Epithelial cell of proximal tubule (primary cell): ENCODE results near the gene SEPHS2. TPM values are rescaled to one million over a fixed set of nuclear protein-coding genes. Genes with fewer than 3 reads are reported as not detected.
"Not testable (repeated sequence)": the region's sequence is repeated elsewhere in the genome, so short reads cannot be mapped to it uniquely, and the experiment has no call there.

Experiments
- DNase-seq: peaks from one replicate; pipeline ENCODE4 v3.0.0-alpha.2; 2011; ENCODE audit warnings: low read depth
- H3K4me3 ChIP-seq: 2 replicates; pipeline ENCODE4 v1.5.1; 2011; ENCODE audit warnings: low read depth, mild to moderate bottlenecking, low read length
- total RNA-seq: library from RNA; depleted of rRNA; stranded (reverse); fragments of >200 nt; gene quantifications from 2 replicates; pipeline ENCODE4 v1.2.3, GENCODE V29; 2015
- TF ChIP-seq, protein P1 (sequence below): conservative IDR thresholded peaks from 2 replicates; pipeline ENCODE4 v1.5.1; 2012; ENCODE audit warnings: low read depth, mild to moderate bottlenecking, low read length

SEPHS2 gene
- total RNA-seq, 1 donor from 2014 or later = 17.6 TPM

- TF ChIP-seq, protein P1, sequence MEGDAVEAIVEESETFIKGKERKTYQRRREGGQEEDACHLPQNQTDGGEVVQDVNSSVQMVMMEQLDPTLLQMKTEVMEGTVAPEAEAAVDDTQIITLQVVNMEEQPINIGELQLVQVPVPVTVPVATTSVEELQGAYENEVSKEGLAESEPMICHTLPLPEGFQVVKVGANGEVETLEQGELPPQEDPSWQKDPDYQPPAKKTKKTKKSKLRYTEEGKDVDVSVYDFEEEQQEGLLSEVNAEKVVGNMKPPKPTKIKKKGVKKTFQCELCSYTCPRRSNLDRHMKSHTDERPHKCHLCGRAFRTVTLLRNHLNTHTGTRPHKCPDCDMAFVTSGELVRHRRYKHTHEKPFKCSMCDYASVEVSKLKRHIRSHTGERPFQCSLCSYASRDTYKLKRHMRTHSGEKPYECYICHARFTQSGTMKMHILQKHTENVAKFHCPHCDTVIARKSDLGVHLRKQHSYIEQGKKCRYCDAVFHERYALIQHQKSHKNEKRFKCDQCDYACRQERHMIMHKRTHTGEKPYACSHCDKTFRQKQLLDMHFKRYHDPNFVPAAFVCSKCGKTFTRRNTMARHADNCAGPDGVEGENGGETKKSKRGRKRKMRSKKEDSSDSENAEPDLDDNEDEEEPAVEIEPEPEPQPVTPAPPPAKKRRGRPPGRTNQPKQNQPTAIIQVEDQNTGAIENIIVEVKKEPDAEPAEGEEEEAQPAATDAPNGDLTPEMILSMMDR = no peak
- no peak for DNase-seq
- no peak overlapping the region for H3K4me3 ChIP-seq
Observed at GRCh38 chr16:30464078-30464477, 18.4 kb upstream of the SEPHS2 start.

GRCh38 chr16:30461426-30461825, 15.8 kb upstream of the SEPHS2 start:
- not testable (repeated sequence) for H3K4me3 ChIP-seq, DNase-seq

GRCh38 chr16:30459456-30459855, 13.8 kb upstream of the SEPHS2 start:
- no peak overlapping the region for H3K4me3 ChIP-seq
- DNase-seq = no peak
- TF ChIP-seq, protein P1 = no peak

GRCh38 chr16:30458561-30459394, 13.1 kb upstream of the SEPHS2 start:
- no peak overlapping the region for H3K4me3 ChIP-seq
- DNase-seq = no peak
- TF ChIP-seq, protein P1 = no peak

DNA sequence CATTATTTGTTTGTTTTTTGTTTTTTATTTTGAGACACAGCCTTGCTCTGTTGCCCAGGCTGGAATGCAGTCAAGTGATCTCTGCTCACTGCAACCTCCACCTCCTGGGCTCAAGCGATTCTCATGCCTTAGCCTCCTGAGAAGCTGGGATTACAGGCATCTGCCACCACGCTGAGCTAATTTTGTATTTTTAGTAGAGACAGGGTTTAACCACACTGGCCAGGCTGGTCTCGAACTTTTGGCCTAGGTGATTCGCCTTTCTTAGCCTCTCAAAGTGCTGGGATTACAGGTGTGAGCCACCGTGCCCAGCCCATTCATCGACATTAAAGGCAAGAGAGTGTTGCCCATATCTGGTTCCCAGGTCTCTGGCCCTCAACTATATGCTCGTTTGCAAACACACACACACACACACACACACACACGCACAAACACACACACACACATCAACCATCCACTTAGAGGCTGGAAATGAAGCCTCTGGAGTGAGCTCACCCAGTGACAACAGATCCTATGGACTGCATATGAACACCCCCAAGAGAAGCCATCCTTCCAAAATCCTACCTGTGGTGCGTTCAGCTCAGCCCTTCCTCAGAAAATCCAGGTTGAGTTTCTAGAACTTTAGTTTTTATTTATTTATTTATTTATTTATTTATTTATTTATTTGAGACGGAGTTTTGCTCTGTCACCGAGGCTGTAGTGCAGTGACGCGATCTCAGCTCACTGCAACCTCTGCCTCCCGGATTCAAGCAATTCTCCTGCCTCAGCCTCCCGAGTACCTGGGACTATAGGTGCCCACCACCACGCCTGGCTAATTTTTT, 12.3 kb upstream of the SEPHS2 start:
- no peak for DNase-seq

DNA sequence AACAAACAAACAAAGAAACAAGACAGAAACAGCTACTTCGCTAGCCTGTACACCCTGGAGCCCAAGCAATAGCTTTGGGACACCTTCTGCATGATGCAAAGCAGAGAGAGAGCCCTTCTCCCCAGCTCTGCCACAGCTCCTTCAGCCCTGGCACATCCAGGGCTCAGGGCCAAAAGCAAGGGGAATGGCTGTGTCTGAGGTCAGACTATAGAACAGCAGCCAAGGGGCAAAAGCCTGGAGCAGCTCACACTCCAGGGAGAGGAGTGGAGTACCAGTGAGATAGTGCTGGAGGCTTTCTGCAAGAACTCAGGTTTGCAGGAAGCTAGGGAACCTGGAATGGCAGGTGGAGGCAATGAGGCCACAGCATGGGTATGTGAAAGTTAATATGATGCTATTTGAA, 11.6 kb upstream of the SEPHS2 start:
- no peak for DNase-seq
- no peak overlapping the region for H3K4me3 ChIP-seq
- TF ChIP-seq, protein P1 = no peak

More for the DNA sequence above, 12.3 kb upstream of the SEPHS2 start:
- TF ChIP-seq, protein P1 = no peak
- H3K4me3 ChIP-seq = no peak overlapping the region

DNA sequence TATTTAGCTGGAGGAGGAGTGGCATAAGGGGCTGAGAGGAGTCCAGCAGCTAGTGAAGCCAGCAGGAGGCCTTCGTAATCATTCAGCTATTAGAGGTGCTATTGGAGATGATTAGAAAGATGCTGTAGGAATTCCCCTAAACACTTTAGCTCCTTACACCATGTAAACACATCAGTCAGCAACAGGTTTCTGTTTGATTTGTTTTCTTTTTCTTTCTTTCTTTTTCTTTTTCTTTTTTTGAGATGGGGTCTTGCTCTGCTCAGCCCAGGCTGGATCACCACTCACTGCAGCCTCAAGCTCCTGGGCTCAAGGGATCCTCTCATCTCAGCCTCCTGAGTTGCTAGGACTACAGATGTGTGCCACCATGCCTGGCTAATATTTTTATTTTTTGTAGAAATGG, 10.6 kb upstream of the SEPHS2 start:
- TF ChIP-seq, protein P1 = no peak
- H3K4me3 ChIP-seq = no peak overlapping the region

GRCh38 chr16:30452709-30453580, 7.3 kb upstream of the SEPHS2 start:
- not testable (repeated sequence) for DNase-seq, H3K4me3 ChIP-seq

More for the DNA sequence above, 10.6 kb upstream of the SEPHS2 start:
- no peak for DNase-seq
